Endodermal cell (in vitro differentiated cells): ENCODE data around the gene PITX2. TPM values are rescaled to one million over a fixed set of nuclear protein-coding genes. Genes with fewer than 3 reads are reported as not detected.

Experiments
- DNase-seq: peaks from one replicate; pipeline ENCODE4 v3.0.0-alpha.2; 2017
- H3K27ac ChIP-seq: 2 replicates; pipeline ENCODE4 v1.5.1; 2013; ENCODE audit warnings: mild to moderate bottlenecking, low read depth, low read length, moderate library complexity
- H3K27me3 ChIP-seq: 2 replicates; pipeline ENCODE4 v1.6.1; 2013; ENCODE audit warnings: mild to moderate bottlenecking, low read length, moderate library complexity; ENCODE audit not compliant: insufficient read depth, control insufficient read depth, poor library complexity, severe bottlenecking
- H3K36me3 ChIP-seq: 2 replicates; pipeline ENCODE4 v1.7.0; 2013; ENCODE audit warnings: mild to moderate bottlenecking, low read length, moderate library complexity; ENCODE audit not compliant: control insufficient read depth, insufficient read depth
- H3K4me1 ChIP-seq: one replicate; pipeline ENCODE4 v1.7.0; 2013; ENCODE audit warnings: low read length; ENCODE audit not compliant: control insufficient read depth, insufficient read depth
- H3K4me3 ChIP-seq: 2 replicates; pipeline ENCODE4 v1.5.1; 2013; ENCODE audit warnings: mild to moderate bottlenecking, low read length, moderate library complexity
- H3K9ac ChIP-seq: 2 replicates; pipeline ENCODE4 v1.6.1; 2013; ENCODE audit warnings: mild to moderate bottlenecking, low read length, moderate library complexity; ENCODE audit not compliant: poor library complexity, severe bottlenecking; ENCODE audit errors: extremely low read depth
- H3K9me3 ChIP-seq: 2 replicates; pipeline ENCODE4 v1.6.1; 2013; ENCODE audit warnings: mild to moderate bottlenecking, low read length, moderate library complexity; ENCODE audit not compliant: control insufficient read depth
- H3K27ac Mint-ChIP-seq: 2 replicates; pipeline ENCODE4 v1.8.0; 2020; ENCODE audit warnings: mixed read lengths
- H3K27me3 Mint-ChIP-seq: 2 replicates; pipeline ENCODE4 v1.8.0; 2021; ENCODE audit warnings: mild to moderate bottlenecking, mixed read lengths; ENCODE audit not compliant: insufficient read depth
- H3K36me3 Mint-ChIP-seq: 2 replicates; pipeline ENCODE4 v1.8.0; 2020; ENCODE audit warnings: low read depth, mixed read lengths
- H3K4me1 Mint-ChIP-seq: 2 replicates; pipeline ENCODE4 v1.8.0; 2020; ENCODE audit warnings: mixed read lengths
- H3K4me3 Mint-ChIP-seq: 2 replicates; pipeline ENCODE4 v1.8.0; 2020; ENCODE audit warnings: mild to moderate bottlenecking, moderate library complexity, mixed read lengths
- H3K9me3 Mint-ChIP-seq: 2 replicates; pipeline ENCODE4 v1.8.0; 2020; ENCODE audit warnings: mild to moderate bottlenecking, mixed read lengths
- WGBS, 2 experiments: methylation state at CpG; one replicate each; pipeline versions ENCODE4 v1.1.5 to v1.1.7; 2013; ENCODE audit warnings: missing lambda C conversion rate in 2 of 2, mixed read lengths in 1 of 2; ENCODE audit not compliant: insufficient coverage in 1 of 2, insufficient read length in 1 of 2; 5-methylcytosine and 5-hydroxymethylcytosine counted together
- total RNA-seq, 2 donors: library from RNA; stranded (reverse); fragmentation: NEBNext Ultra II Directional in 1 of 2; extraction: Animal tissue kit (Norgen Biotek cat#: 25700) in 1 of 2; gene quantifications; 2 replicates in 1 of 2; 3 replicates in 1 of 2; pipeline ENCODE4 v1.2.1, GENCODE V29; 2021
- TF ChIP-seq, protein P1 (sequence below): fragments of 200-600 bp; sonication (generic); conservative IDR thresholded peaks from 2 replicates; pipeline ENCODE4 v1.5.0; 2021; ENCODE audit warnings: antibody characterized with exemption, mild to moderate bottlenecking

The PITX2 gene
- total RNA-seq, 2 donors from 2014 or later, result 28.8 to 32.7 TPM

DNA sequence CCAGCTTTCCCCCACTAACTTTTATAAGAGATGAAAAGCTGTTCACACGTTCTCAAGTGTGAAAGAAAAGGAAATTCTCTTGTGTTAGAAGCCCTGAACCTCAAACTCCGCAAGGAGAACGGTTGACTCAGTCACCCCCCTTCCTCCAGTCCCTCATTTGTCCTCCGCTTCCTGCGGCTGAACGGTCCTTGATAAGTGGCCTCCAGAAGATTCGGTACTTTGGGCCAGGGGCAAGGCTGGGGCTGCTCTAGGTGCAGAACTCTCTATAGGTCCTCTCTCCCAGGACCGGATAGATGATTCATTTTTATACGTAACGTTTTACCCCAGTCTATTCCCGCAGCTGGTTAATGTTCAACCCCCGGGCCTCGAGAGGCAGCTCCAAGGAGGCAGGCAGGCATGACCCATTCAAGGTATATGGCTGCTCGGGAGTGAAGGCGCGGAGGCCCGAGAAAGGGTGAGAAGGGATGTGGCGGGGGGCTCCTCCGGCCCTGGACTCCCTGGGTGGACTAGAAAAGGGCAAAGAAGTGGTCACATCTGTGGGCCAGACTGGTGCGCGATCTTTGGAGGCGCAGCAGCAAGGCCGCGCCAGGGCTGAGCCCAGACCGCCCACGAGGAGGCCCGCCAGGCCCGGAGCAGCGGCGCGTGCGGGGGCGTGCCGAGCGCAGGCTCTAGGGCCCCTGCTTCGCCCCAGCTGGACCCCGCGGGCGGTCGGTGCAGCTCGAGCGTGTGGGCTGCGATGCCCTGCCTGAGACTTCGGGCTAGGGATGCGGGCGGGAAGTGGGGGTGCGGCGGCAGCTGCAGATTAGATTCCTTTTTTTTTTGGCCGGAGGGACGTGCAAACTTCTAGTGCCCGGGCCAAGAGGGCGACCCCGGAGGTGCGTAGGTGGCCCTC is 11.7 kb downstream of the PITX2 start:
- Mint-ChIP-seq H3K27me3 (peaks cover 3% of the 10 kb centered on the region), H3K27ac (no peak overlapping the region), H3K36me3 (peaks cover 48% of the 10 kb centered on the region), H3K4me3 (peak overlapping the region; percentile 30), H3K9me3 (no peaks in the 10 kb centered on the region), H3K4me1 (peaks cover 39% of the 10 kb centered on the region)
- Histone ChIP-seq H3K4me3 (peak overlapping the region; percentile 10), H3K9ac (no peak overlapping the region), H3K27me3 (no peaks in the 10 kb centered on the region), H3K4me1 (peaks cover 24% of the 10 kb centered on the region), H3K9me3 (no peaks in the 10 kb centered on the region), H3K36me3 (peaks cover 57% of the 10 kb centered on the region), H3K27ac (no peak overlapping the region)
- TF ChIP-seq, protein P1, sequence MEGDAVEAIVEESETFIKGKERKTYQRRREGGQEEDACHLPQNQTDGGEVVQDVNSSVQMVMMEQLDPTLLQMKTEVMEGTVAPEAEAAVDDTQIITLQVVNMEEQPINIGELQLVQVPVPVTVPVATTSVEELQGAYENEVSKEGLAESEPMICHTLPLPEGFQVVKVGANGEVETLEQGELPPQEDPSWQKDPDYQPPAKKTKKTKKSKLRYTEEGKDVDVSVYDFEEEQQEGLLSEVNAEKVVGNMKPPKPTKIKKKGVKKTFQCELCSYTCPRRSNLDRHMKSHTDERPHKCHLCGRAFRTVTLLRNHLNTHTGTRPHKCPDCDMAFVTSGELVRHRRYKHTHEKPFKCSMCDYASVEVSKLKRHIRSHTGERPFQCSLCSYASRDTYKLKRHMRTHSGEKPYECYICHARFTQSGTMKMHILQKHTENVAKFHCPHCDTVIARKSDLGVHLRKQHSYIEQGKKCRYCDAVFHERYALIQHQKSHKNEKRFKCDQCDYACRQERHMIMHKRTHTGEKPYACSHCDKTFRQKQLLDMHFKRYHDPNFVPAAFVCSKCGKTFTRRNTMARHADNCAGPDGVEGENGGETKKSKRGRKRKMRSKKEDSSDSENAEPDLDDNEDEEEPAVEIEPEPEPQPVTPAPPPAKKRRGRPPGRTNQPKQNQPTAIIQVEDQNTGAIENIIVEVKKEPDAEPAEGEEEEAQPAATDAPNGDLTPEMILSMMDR, result no peak
- peak; percentile 62 for DNase-seq
- 96 to 98% methylated on average over 33 to 54 of the region's 54 CpGs for WGBS, 2 experiments

DNA sequence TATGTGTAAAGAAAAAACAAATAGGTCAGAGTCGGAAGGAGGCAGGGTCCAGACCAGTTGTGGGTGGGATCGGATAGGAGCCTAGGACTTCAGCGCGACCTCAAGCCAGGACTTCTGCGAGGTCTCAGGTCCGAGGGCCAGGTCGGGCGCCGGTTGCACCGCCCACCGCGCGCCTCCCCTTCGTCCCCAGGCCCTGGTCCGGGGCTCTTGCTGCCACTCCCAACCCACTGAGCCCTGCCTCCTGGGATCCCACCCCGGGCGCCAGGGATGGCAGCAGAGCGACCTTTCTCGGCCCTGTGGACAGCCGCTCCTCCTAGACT is 12.3 kb downstream of the PITX2 start:
- H3K4me3 ChIP-seq, result peak overlapping the region; percentile 10
- peak overlapping the region; percentile 30 for H3K4me3 Mint-ChIP-seq

DNA sequence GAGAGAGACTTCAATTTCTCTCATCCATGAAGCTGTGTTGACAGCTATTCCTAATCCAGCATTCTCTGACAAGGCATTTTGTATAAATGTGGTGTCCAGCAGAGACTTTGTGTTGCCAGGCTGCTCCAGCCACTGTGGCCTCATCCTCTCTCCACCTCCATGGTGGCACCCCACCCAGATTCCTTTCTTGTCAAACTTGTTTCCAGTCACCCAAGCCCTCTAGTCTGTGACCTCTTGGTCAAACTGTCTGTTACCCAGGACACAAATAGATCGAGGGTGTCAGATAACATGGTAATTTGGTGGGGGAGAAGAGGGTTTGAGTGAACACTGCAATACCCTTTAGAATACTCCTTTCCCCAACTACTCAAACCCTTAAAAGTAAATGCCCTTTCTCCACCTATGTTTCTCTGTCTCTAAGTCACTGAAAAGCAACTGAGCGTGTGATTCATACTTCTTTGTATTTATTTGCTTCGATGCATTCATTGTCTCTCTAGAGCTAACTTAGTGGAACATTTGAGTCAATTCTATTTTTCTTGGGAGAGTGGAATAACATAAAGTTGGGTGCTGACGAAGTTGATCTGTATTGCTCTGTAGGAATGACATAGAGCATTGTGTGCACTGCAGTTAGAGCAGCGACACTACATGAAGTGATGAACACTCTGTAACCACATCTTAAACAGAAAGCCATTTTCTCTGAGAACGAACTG is 13.7 kb downstream of the PITX2 start:
- DNase-seq, result peak; percentile 61
- peaks cover 50% of the 10 kb centered on the region for H3K36me3 Mint-ChIP-seq
- peak overlapping the region; percentile 42 for H3K27ac Mint-ChIP-seq
- Histone ChIP-seq H3K27ac (peak overlapping the region; percentile 74), H3K9me3 (no peaks in the 10 kb centered on the region), H3K36me3 (peaks cover 61% of the 10 kb centered on the region), H3K27me3 (no peaks in the 10 kb centered on the region), H3K4me3 (peak overlapping the region; percentile 61), H3K4me1 (peaks cover 24% of the 10 kb centered on the region), H3K9ac (no peak overlapping the region)
- WGBS, 2 experiments, result 41 to 86% methylated on average over 2 to 5 of the region's 6 CpGs
- no peak overlapping the region for H3K4me3 Mint-ChIP-seq
- peaks cover 3% of the 10 kb centered on the region for H3K27me3 Mint-ChIP-seq
- H3K9me3 Mint-ChIP-seq, result no peaks in the 10 kb centered on the region
- TF ChIP-seq, protein P1, result no peak
- peaks cover 38% of the 10 kb centered on the region for H3K4me1 Mint-ChIP-seq

More for the DNA sequence above, 12.3 kb downstream of the PITX2 start:
- Histone ChIP-seq H3K36me3 (peaks cover 57% of the 10 kb centered on the region), H3K9me3 (no peaks in the 10 kb centered on the region), H3K27ac (no peak overlapping the region), H3K27me3 (no peaks in the 10 kb centered on the region), H3K4me1 (peaks cover 24% of the 10 kb centered on the region), H3K9ac (no peak overlapping the region)
- TF ChIP-seq, protein P1, result no peak
- Mint-ChIP-seq H3K9me3 (no peaks in the 10 kb centered on the region), H3K27me3 (peaks cover 3% of the 10 kb centered on the region), H3K27ac (no peak overlapping the region), H3K36me3 (peaks cover 50% of the 10 kb centered on the region), H3K4me1 (peaks cover 36% of the 10 kb centered on the region)
- DNase-seq, result peak; percentile 60
- WGBS, 2 experiments, result 89 to 96% methylated on average over 8 to 20 of the region's 20 CpGs
